Hematopoietic multipotent progenitor cell treated with erythropoietin and hydrocortisone succinate and interleukin-3 and kit ligand, for 17 days (in vitro differentiated cells): Measurements from ENCODE around the gene GNAQ.
"Not testable (repeated sequence)": the region's sequence is repeated elsewhere in the genome, so short reads cannot be mapped to it uniquely, and the experiment has no call there.

Source experiments
- DNase-seq: peaks from one replicate; pipeline ENCODE4 v3.0.0-alpha.2; 2015; ENCODE audit warnings: low spot score

The GNAQ gene

DNA sequence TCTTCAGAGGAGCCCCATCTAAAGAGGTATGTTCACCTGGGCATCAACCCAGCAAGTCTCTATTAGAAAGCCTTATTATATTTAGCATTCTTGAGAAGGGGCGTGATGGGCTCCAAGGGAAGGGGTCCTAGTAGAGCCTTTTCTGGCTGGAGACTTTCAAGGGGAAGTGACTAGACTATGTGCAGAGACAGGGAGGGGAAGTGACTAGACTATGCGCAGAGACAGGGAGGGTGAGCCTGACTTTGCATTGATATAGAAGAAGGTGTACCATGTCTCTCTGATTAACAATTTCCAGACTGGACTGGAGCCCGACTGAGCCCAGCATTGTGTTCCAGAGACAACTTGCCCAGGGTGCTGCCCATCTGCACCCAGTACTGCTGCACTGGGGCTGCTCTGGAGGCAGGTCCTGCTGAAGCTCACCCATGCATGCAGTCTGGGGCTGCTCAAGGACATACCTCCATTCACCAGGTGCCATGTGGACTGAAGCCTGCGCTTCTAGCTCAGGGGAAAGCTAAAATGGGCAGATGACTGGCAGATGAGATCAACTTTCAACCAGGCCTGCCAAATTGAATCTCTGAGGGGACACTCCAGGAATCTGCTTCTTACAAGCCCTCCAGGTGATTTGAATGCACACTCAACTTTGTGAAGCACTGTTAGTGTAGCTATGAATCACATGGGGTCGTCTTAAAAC is 300.5 kb downstream of the GNAQ start:
- DNase-seq = no peak

DNA sequence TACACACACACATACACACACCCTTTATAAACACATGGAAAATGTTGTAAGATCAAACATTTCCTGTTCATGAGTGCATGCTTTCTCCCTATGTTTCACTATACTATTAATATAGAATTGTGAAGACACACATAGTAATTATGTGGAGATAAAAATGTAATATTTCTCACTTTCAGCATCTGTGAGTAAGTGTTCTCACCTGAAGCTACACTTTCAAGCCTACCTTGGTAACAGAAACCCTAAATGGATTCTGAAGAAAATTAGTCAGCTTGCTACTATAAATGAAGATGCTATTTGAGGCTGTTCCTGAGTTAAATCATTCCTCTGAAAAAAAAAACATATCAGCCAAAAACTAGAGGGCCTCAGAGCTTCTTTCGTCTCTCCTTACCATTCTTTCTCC is 302.4 kb downstream of the GNAQ start:
- DNase-seq = no peak

DNA sequence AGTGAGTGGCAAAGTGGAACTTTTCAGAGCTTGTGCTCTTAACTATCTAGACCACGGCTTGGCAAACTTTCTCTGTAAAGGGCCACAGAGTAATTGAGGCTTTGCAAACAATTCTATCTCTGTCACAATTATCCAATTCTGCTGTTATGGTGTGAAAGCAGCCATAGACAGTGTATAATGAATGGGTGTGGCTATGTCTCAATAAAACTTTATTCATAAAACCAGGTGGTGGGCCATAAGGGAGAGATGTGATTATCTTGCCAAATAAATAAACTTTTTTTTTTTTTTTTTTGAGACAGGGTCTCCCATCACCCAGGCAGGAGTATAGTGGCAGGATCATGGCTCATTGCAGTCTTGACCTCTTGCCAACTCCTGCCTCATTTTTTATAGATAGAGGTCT is 304.8 kb downstream of the GNAQ start:
- no peak for DNase-seq

DNA sequence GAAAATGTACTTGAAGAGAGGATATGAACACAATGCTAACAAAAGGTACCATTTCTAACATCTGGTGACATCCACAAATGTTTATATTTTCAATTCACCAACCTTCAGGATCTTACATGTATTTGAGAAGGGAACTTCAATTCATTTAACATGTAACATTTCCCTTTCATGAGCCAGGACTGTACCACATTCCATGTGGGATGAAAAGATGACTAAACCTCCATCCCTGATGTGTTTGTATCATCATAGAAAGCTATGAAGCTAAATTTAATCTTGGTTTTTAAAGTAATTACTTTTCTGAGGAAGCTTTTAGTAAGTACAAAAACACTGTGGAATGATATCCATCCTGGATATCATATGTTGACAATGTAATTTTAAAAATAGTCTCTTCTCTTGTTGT is 305.3 kb downstream of the GNAQ start:
- DNase-seq = no peak

DNA sequence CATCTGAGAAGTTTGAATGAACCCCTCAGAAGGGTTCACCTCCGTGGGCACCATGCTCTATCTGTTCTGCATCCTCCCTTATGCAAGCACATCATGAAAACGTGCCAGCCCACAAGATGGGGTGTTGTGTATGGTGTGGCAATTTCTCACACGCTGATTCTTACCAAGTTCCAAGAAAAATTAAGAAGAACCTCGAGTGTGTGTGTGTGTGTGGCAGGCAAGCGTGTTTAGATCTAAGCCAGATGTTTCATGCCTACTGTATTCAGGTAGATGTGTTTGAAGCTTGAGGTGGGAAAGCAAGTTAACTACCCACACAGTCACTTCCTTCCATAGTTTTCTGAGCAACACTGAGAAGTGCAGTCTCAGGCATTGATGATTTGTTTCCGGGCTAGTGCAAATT is 305.8 kb downstream of the GNAQ start:
- DNase-seq = no peak

DNA sequence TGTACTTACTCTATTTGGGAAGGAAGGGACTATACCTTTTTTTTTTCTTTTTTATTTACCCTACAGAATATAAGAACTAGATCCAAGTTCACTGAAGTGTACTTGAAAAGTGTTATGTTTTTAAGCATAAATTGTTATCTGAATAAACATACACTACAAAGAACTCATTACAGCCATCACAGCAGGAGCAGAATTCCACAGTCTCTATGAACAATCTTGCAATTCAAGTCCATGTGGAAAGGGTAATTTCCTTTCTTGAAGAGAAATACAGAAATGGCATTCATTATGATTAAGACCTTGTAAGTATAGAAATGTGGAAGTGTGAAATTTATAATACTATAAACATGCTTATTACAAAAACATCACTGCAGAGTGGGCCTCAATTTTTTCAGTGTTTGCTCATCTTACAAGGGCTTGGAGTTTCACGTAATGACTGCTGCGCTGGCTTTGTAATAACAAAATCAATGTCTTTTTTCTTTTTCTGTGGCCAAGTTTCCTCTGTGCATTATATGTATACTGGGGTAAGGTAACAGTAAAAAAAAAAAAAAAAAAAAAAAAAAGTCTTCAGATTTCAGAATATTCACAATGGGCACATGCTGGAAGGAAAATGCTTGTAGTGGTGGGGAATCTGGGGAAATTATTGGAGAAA is 306.4 kb downstream of the GNAQ start:
- DNase-seq = no peak

DNA sequence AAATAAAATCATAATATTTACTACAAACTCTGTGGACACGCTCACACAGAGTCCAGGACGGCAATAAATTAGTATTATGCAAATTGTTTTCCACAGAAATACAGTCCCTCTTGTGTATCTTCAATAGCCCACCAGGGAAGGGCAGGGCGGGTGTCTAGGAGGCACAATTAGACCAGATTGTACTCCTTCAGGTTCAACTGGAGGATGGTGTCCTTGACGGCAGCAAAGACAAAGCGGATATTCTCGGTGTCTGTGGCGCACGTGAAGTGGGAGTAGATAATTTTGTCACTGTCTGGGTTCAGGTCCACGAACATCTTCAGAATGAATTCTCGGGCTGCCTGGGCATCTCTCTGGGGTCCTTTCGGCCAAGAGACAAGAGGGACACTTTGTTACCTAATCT is 310.5 kb downstream of the GNAQ start:
- DNase-seq = not testable (repeated sequence)

DNA sequence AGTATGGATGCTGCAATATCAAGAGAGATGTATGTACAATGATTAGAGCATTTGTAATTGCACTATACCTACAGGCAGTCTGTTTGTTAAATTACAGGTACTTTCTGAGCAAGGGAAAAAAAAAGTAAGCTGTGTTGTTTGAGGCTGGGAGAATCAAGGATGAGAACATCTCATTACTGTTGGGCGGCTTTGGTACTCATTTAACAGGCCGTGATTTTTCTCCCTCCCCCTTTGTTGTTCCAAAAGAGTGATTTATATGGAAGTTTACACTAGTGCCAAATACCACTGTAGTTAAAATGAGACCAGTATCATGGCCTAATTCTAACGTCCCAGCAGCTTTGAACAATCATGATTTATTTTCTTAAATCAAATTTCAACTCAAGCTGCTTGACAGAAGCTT is 312.3 kb downstream of the GNAQ start:
- no peak for DNase-seq

DNA sequence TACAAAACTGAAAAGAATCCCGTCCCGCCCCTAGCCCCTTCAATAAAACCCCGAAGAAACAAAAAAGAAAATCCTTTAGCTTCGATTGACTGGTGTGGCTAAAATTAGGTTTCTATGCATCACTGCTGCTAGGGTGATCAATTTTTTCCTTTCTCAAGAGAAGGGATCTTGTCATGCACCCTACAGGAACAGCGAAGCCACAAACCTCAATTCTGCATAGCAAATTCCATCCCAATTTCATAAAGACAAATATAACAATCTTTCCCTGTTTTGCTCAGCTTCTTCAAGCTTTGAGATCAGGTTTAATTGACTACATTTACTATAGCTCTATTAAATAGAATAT is 313.3 kb downstream of the GNAQ start:
- not testable (repeated sequence) for DNase-seq

DNA sequence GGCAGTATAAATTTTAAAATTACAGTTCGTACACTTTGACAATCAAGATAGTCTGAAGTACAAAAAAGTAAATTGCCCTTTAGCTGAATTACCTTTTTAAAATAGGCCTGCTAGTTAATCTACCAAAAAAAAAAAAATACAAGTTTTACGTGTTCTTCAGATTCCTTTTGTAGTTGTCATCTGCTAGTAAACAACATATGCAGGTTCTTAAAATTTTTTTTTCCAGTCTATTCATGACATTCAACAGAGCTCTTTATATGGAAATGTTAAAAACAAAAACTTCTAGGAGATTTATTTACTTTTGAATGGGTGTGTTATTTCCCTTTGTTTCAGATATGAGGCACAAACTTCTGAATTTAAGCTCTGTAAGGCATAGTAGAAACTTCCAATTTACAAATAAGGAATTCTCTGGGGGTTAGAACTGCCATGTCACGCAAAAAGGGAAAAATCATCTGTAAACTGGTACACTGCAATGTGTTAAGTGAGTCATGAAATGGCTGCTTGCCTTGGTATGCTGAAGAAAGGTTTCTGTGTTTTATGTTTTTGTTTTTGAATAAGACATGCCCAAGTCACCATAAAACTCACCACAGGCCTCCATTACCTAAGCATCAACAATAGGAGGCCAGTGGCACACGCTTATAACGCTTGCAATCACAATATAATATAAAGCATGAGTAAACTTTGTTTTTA is 313.9 kb downstream of the GNAQ start:
- DNase-seq = not testable (repeated sequence)

DNA sequence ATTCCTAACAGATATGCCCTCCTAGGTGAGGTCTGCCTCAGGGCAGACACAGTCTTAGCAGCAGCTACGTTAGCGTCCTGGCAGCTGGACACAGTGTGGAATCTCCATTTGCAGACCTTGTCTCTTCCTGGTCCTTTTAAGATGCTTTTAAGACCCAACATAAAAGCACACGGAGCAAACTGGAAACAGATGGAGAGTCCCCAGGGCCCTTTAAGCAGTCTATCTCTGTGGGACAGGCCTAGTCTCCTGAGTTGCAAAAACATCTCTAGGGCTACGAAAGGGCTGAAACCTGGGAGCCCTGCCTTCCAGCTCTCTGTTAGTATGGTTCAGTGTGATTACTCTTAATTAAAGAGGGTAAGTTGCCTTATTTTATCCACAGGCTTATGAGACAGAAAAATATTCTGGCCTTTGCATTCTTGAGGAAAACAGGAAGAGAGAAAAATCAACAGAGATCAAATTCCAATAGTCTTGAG is 317.5 kb downstream of the GNAQ start:
- no peak for DNase-seq

DNA sequence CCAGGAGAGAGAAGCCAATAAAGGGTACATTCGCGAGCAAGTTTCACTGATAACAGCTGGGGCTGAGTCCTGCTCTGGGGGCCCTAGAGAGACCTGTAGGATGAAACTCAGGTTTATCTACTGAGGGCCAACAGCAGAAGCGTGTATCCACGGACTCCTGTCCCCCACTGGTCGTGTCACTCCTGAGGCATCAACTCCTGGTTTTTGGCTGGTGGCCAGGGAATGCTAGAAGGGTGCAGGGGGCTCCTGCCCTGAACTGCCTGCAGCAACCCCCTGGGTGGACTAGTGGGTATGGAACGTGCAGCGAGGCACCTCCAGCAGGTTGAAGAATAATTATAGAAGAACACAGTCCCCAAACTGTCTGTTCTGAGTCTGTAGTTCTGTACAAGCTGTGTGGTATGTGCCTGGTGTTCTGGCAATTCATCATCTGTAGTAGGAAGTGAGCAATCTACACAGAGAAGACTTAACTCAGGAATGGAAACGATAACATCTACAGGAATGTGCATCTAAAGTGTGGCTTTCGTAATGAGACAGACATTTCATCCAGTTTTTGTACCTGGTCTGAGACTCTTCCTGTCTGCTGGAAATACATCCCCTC is 319.0 kb downstream of the GNAQ start:
- DNase-seq = no peak

DNA sequence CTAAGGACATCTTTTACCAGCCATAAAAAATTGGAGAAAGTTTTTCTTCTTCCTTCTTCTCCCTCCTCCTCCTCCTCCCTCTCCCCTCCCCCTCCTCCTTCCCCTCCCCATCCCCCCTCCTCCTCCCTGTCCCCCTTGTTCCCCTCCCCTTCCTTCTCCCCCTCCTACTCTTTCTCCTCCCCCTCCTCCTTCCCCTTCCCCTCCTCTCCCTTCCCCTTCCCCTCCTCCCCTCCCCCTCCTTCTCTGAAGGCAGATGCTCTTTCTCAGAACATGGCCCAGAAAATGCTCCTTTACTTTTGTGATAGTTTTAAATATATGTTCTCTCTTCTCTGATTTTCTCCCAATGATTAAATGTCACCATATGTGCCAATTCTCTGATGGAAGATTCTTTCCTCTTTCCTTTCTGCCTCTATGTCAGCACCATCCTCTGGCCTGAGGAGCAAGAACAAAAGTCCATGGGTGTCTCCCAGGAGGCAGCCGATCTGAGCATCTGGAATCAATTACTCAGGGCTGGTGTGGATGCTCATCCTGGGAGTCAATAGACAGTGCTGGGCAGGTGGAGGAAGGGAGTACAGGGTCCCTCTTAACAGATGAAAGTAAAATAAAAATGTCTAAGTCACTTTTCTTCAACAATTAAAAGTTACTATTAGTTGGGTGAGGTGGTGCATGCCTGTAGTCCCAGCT is 320.5 kb downstream of the GNAQ start:
- no peak for DNase-seq

DNA sequence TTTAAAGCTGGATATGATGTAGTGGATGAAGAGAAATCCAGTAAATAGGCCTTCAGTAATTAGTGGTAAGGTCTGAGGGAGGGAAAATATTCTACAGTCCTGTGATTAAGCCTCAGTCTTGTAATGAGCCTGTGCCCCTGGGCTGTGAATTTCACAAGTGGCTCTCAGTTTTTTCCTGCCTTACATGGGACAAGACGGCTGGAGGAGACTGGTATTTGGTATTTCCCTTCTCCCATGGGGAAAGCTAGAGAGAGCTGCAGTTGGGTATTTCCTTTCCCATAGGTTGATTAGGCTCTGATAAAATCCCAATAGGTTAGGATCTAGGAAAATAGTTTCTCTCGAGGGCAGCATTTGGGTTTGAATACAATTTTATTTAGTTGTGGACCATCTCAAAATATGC is 321.3 kb downstream of the GNAQ start:
- DNase-seq = no peak

DNA sequence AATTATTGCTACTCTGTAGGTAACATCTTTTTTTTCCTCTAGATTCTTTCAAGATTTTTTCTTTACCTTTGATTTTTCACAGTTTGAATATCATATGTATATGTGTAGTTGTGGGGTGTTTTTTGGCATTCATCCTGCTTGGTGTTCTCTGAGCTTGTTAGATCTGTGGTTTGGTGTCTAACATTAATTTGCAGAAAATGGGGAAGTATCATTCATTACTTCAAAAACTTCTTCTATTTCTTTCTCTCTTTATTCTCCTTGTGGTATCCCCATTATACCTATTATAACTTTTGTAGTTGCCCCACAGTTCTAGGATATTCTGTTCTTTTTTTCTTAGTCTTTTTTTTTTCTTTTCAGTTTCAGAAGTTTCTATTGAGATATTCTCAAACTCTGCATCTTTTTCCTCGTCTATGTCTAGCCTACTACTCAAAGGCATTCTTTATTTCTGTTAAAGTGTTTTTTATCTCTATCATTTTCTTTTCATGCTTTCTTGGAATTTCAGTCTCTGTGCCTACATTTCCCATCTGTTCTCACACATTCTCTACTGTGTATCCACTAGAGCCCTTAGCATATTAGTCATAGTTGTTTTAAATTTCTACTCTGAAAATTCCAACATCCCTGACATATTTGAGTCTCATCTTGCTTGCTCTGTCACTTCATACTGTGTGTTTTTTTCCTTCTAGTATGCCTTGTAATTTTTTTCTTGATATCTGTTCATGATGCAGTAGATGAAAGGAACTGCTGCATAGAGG is 323.4 kb downstream of the GNAQ start:
- no peak for DNase-seq

DNA sequence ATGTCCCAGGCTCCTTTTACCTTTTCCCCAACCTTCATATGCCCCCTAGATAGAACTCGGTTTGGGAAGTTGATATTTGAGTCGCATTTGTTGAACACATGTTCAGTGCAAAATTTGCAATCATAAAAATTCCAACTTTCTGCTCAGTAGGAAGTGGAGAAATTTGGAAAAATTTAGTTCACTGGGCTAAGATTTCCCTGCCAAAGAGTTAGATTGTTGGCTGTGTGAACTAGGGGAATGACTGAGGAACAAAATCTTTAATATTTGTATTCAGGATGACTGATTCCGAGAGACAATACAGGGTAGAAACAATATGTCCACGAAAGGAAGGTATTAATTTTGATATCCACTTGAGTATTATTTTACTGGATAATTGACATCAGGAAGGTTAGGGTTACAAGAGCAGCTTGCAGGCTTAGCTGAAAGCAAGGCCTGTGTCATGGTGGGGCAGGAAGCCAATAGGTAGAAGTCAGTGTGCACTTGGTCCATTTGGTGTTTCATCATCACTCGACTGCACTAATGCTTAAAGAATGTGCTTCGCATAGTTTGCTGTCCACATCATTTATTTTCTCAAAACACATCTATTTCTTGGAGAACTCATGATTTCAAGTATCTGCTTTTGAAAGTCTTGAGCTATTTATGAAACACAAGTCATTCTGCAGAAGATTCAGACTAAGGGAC is 324.1 kb downstream of the GNAQ start:
- no peak for DNase-seq

DNA sequence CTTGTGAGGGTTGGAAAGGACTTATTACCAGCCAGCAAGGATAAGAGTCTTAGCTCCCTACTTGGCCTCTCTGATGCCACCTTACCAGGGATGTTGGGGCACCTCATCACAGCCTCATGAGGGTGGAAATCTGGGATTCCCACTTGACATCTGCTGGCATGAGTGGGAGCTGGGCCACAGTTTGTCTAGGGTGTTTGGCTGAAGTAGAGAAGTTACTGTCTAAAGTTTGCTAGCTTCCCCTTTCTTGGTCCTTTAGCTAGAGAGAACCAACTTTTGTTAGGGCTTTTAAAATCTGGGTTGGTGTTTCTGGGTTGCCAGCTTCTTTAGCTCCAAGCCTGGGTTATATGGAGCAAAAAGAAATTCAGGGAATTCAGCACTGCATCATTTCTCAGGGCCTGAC is 326.0 kb downstream of the GNAQ start:
- no peak for DNase-seq

DNA sequence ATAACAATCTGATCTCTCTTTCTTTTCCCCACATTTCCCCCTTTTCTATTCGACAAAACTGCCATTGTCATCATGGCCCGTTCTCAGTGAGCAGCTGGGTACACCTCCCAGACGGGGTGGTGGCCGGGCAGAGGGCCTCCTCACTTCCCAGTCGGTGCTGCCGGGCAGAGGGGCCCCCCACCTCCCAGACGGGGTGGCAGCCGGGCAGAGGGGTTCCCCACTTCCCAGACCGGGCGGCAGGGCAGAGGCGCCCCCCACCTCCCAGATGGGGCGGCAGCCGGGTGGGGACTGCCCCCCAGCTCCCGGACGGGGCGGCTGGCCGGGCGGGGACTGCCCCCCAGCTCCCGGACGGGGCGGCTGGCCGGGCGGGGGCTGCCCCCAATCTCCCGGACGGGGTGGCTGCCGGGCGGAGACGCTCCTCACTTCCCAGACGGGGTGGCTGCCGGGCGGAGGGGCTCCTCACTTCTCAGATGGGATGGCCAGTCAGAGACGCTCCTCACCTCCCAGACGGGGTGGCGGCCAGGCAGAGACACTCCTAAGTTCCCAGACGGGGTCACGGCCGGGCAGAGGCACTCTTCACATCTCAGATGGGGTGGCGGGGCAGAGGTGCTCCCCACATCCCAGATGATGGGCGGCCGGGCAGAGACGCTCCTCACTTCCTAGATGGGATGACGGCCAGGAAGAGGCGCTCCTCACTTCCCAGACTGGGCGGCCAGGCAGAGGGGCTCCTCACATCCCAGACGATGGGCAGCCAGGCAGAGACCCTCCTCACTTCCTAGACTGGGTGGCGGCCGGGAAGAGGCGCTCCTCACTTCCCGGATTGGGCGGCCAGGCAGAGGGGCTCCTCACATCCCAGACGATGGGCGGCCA is 328.9 kb downstream of the GNAQ start:
- DNase-seq = not testable (repeated sequence)

DNA sequence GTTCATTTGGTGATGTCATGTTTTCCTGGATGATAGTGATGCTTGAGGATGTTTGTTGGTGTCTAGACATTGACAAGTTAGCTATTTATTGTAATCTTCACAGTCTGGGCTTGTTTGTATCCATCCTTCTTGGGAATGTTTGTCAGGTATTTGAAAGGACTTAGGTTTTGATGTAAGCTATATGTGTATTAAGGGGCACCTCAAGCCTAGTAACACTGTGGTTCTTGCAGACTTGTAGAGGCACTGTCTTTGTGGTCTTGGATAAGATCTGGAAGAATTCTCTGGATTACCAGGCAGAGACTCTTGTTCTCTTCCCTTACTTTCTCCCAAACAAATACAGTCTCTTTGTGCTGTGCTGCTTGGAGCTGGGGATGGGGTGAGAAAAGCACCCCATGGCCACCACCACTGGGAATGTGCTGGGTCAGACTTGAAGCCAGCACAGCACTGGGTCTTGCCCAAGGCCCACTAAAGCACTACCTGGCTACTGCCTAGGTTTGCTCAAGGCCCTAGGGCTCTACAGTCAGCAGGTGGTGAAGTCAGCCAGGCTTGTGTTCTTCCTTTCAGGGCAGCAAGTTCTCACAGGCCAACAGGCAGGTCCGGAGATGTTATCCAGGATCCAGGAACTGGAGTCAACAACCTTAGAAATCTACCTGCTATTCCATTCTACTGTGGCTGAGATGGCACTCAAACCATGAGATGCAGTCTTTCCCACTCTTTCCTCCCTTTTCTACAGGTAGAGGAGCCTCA is 334.2 kb downstream of the GNAQ start:
- DNase-seq = no peak
